ENCODE measurements around the gene KYAT1.

The KYAT1 gene

GRCh38 chr9:128906741-128907140 lies 25.0 kb upstream of the KYAT1 start:
- no peak for DNase-seq

- DNase-seq = no peak
Observed at GRCh38 chr9:128905964-128906363, 24.2 kb upstream of the KYAT1 start.

GRCh38 chr9:128903871-128904620 lies 22.3 kb upstream of the KYAT1 start:
- DNase-seq = no peak

- no peak for DNase-seq
Observed at GRCh38 chr9:128903079-128903461, 21.3 kb upstream of the KYAT1 start.

- DNase-seq = peak; percentile 89
Observed at GRCh38 chr9:128902351-128903078, 20.8 kb upstream of the KYAT1 start.

- no peak for DNase-seq
Observed at GRCh38 chr9:128901822-128902221, 20.1 kb upstream of the KYAT1 start.

GRCh38 chr9:128901379-128901778 lies 19.6 kb upstream of the KYAT1 start:
- no peak for DNase-seq

- no peak for DNase-seq
Observed at GRCh38 chr9:128899566-128900322, 18.0 kb upstream of the KYAT1 start.

- DNase-seq = no peak
Observed at GRCh38 chr9:128898845-128899565, 17.3 kb upstream of the KYAT1 start.

GRCh38 chr9:128898382-128898781 lies 16.6 kb upstream of the KYAT1 start:
- DNase-seq = no peak

- DNase-seq = no peak
Observed at GRCh38 chr9:128895556-128895955, 13.8 kb upstream of the KYAT1 start.

GRCh38 chr9:128894764-128895163 lies 13.0 kb upstream of the KYAT1 start:
- no peak for DNase-seq

GRCh38 chr9:128893354-128893753 lies 11.6 kb upstream of the KYAT1 start:
- no peak for DNase-seq

- peak; percentile 40 for DNase-seq
Observed at GRCh38 chr9:128892221-128892921, 10.6 kb upstream of the KYAT1 start.

- no peak for DNase-seq
Observed at GRCh38 chr9:128891321-128892220, 9.8 kb upstream of the KYAT1 start.

GRCh38 chr9:128887914-128888350 lies 6.2 kb upstream of the KYAT1 start:
- no peak for DNase-seq

GRCh38 chr9:128887049-128887448 lies 5.3 kb upstream of the KYAT1 start:
- no peak for DNase-seq

GRCh38 chr9:128886211-128886891 lies 4.6 kb upstream of the KYAT1 start:
- no peak for DNase-seq

- no peak for DNase-seq
Observed at GRCh38 chr9:128885798-128886197, 4.0 kb upstream of the KYAT1 start.

- no peak for DNase-seq
Observed at GRCh38 chr9:128885376-128885775, 3.6 kb upstream of the KYAT1 start.

GRCh38 chr9:128884164-128884563 lies 2.4 kb upstream of the KYAT1 start:
- no peak for DNase-seq

All from activated gamma-delta T cell treated with Interleukin-2 at 50 U/mL for 16 hours (primary cell).